OCI-LY7 (cell line): ENCODE results near the gene GYS1. TPM values are rescaled to one million over a fixed set of nuclear protein-coding genes. Genes with fewer than 3 reads are reported as not detected.

ENCODE experiments used
- BruUV-seq: library from RNA; stranded (reverse); fragments of 400-500 nt; replicated peaks from 2 replicates; lab custom pipeline; 2021; lab: Mats Ljungman, UMichigan
- CTCF ChIA-PET: fragments of 300-600 bp; sonication (Branson Sonifier 250); formaldehyde crosslinking; loops from one replicate; lab custom pipeline; 2022; ENCODE audit warnings: antibody characterized with exemption; ENCODE audit not compliant: unreplicated experiment; lab: Charles Lee
- POLR2A ChIA-PET: fragments of 300-600 bp; sonication (Branson Sonifier 250); formaldehyde crosslinking; loops from one replicate; lab custom pipeline; 2022; ENCODE audit warnings: antibody characterized with exemption; lab: Charles Lee
- DNase-seq: peaks from one replicate; pipeline ENCODE4 v3.0.0-alpha.2; 2015; ENCODE audit warnings: low spot score
- H2AFZ ChIP-seq: fragments of 200-600 bp; sonication (generic), shearing (Covaris generic); 2 replicates; pipeline ENCODE4 v1.6.1; 2014; ENCODE audit warnings: mild to moderate bottlenecking, antibody characterized with exemption, low read length, moderate library complexity
- H3K27ac ChIP-seq: fragments of 200-600 bp; sonication (generic); 2 replicates; pipeline ENCODE4 v1.5.1; 2014; ENCODE audit warnings: mixed run types, low read depth, mild to moderate bottlenecking, moderate library complexity, low read length, inconsistent platforms; ENCODE audit not compliant: poor library complexity, severe bottlenecking
- H3K36me3 ChIP-seq: fragments of 200-600 bp; sonication (generic); 2 replicates; pipeline ENCODE4 v1.6.1; 2014; ENCODE audit warnings: mild to moderate bottlenecking, antibody characterized with exemption, low read length, moderate library complexity, mixed read lengths; ENCODE audit not compliant: insufficient read depth
- H3K4me1 ChIP-seq: fragments of 200-600 bp; sonication (generic); 2 replicates; pipeline ENCODE4 v1.5.1; 2014; ENCODE audit warnings: mild to moderate bottlenecking, low read length; ENCODE audit not compliant: insufficient read depth, poor library complexity, severe bottlenecking
- H3K4me2 ChIP-seq: fragments of 200-600 bp; sonication (generic); 2 replicates; pipeline ENCODE4 v1.6.1; 2014; ENCODE audit warnings: mild to moderate bottlenecking, low read length
- H3K4me3 ChIP-seq: fragments of 200-600 bp; sonication (generic); 2 replicates; pipeline ENCODE4 v1.5.1; 2014; ENCODE audit warnings: mild to moderate bottlenecking, low read depth, low read length; ENCODE audit not compliant: poor library complexity, severe bottlenecking
- H3K79me2 ChIP-seq: fragments of 200-600 bp; sonication (generic); 2 replicates; pipeline ENCODE4 v1.6.1; 2016; ENCODE audit warnings: low read depth, mild to moderate bottlenecking, low read length, moderate library complexity, mixed read lengths; ENCODE audit not compliant: insufficient read depth
- H3K9me2 ChIP-seq: fragments of 200-600 bp; sonication (generic); 2 replicates; pipeline ENCODE4 v1.6.1; 2016; ENCODE audit warnings: mild to moderate bottlenecking, low read length, mixed read lengths; ENCODE audit not compliant: insufficient read depth
- H3K9me3 ChIP-seq: fragments of 200-600 bp; sonication (generic); 2 replicates; pipeline ENCODE4 v1.6.1; 2014; ENCODE audit warnings: mild to moderate bottlenecking, mixed run types, low read length, mixed read lengths
- H4K20me1 ChIP-seq: fragments of 200-600 bp; sonication (generic); 2 replicates; pipeline ENCODE4 v1.6.1; 2014; ENCODE audit warnings: mild to moderate bottlenecking, antibody characterized with exemption, low read length, moderate library complexity, mixed read lengths; ENCODE audit not compliant: insufficient read depth
- CTCF ChIP-seq: fragments of 200-600 bp; sonication (generic); conservative IDR thresholded peaks from 2 replicates; pipeline ENCODE4 v1.5.1; 2014; ENCODE audit warnings: mild to moderate bottlenecking, antibody characterized with exemption, low read length, moderate library complexity, mixed read lengths
- EZH2phosphoT487 ChIP-seq: fragments of 200-600 bp; sonication (generic); IDR thresholded peaks from 2 replicates; pipeline ENCODE4 v1.6.1; 2018; ENCODE audit warnings: low read depth, borderline replicate concordance, mild to moderate bottlenecking, mixed run types, antibody characterized with exemption, low read length, moderate library complexity, mixed read lengths
- intact Hi-C: fragments of 100-400 bp; cut with micrococcal nuclease; formaldehyde crosslinking; loops from one replicate; pipeline ENCODE4 v1.10.0; 2022; ENCODE audit not compliant: unreplicated experiment
- total RNA-seq, 2 experiments: library from RNA; depleted of rRNA in 1 of 2; stranded (reverse); fragments of >200 nt in 1 of 2; shearing (Covaris generic) in 1 of 2; gene quantifications; 2 replicates each; pipeline ENCODE4 v1.2.3, GENCODE V29; 2014 to 2022

Gene GYS1
- total RNA-seq, 2 experiments from 2014 or later, result 20.0 to 29.9 TPM

- CTCF ChIA-PET, result interaction anchor here (0.5 to 1.7 kb wide), 4 partner anchors 76 to 183 kb away, joined by 3 to 5 read pairs (median 4); partner anchors contain the start of gene HSD17B14
- Histone ChIP-seq H3K4me2 (no peak overlapping the region), H3K9me3 (no peaks in the 10 kb centered on the region), H3K27ac (no peak overlapping the region), H2AFZ (no peak overlapping the region), H3K36me3 (peaks cover 52% of the 10 kb centered on the region), H3K4me1 (peaks cover 41% of the 10 kb centered on the region), H3K79me2 (peaks cover 10% of the 10 kb centered on the region; the same call in 1 of the 2 replicates), H3K4me3 (no peak overlapping the region), H3K9me2 (no peaks in the 10 kb centered on the region), H4K20me1 (no peaks in the 10 kb centered on the region)
- POLR2A ChIA-PET, result interaction anchor here (1.2 kb wide), 1 partner anchor 22 kb away, joined by 3 read pairs; the partner anchor contains the start of genes GYS1 and RUVBL2
- BruUV-seq, result no TSS peak
- intact Hi-C loops, result loop anchor here (1.0 to 5.0 kb wide), 3 partner anchors 134 to 324 kb away; partner anchors contain the start of gene CA11
- TF ChIP-seq CTCF, result peak; percentile 96
- TF ChIP-seq EZH2phosphoT487, result no peak
- peak; percentile 90 for DNase-seq
Measured at GRCh38 chr19:48970923-48971395, 22.1 kb downstream of the GYS1 start.

GRCh38 chr19:48970139-48970766 lies 22.9 kb downstream of the GYS1 start:
- TF ChIP-seq EZH2phosphoT487 (no peak), CTCF (no peak)
- Histone ChIP-seq H3K79me2 (peaks cover 11% of the 10 kb centered on the region; the same call in 1 of the 2 replicates), H2AFZ (no peak overlapping the region), H3K9me2 (no peaks in the 10 kb centered on the region), H3K4me1 (peaks cover 41% of the 10 kb centered on the region), H3K4me2 (no peak overlapping the region), H3K9me3 (no peaks in the 10 kb centered on the region), H3K27ac (peak overlapping the region; percentile 24), H3K4me3 (no peak overlapping the region), H4K20me1 (no peaks in the 10 kb centered on the region), H3K36me3 (peaks cover 53% of the 10 kb centered on the region)
- POLR2A ChIA-PET, result interaction anchor here (1.2 kb wide), 1 partner anchor 23 kb away, joined by 3 read pairs; the partner anchor contains the start of genes GYS1 and RUVBL2
- BruUV-seq, result no TSS peak
- no peak for DNase-seq
- CTCF ChIA-PET, result interaction anchor here (0.5 to 1.7 kb wide), 4 partner anchors 75 to 182 kb away, joined by 3 to 5 read pairs (median 4); partner anchors contain the start of gene HSD17B14
- intact Hi-C loops, result loop anchor here (2.0 to 5.0 kb wide), 2 partner anchors 175 to 323 kb away; partner anchors contain the start of gene CA11
